A549 (cell line): ENCODE results near the gene EXOC5. TPM values are rescaled to one million over a fixed set of nuclear protein-coding genes. Genes with fewer than 3 reads are reported as not detected.

Experiments
- ATAC-seq, 2 experiments: fragments of 200-7000 bp in 1 of 2; fragments of >200 bp in 1 of 2; cut with Nextera tagmentation in 1 of 2; cut with Tn5 transposase in 1 of 2; 3 replicates each; pipeline versions ENCODE4 v1.8.0 to v1.9.1; 2018 to 2020; ENCODE audit warnings: mild to moderate bottlenecking in 1 of 2, moderate library complexity in 1 of 2
- CTCF ChIA-PET: fragments of 300-600 bp; sonication (Branson Sonifier 250); formaldehyde crosslinking; extraction: SDS; loops from one replicate; lab custom pipeline; 2021; ENCODE audit warnings: antibody characterized with exemption, inconsistent platforms; lab: Yijun Ruan, JAX
- POLR2A ChIA-PET: fragments of 350-600 bp; formaldehyde crosslinking; extraction: SDS; loops from one replicate; lab custom pipeline; 2021; ENCODE audit warnings: antibody characterized with exemption, inconsistent platforms; lab: Yijun Ruan, JAX
- DNase-seq, 2 experiments: peaks; one replicate each; pipeline versions ENCODE4 v3.0.0 to v3.0.0-alpha.2; 2011 to 2016; ENCODE audit warnings: low read depth in 1 of 2, low spot score in 1 of 2
- FAIRE-seq: peaks from 2 replicates; lab custom pipeline; 2011; peaks lifted over from hg19 to GRCh38; lab: Jason Lieb, UNC
- H3K27ac ChIP-seq, 2 experiments: fragments of >200 bp; sonication (Bioruptor Twin); formaldehyde crosslinking; 3 replicates each; pipeline ENCODE4 v1.5.1; 2016 to 2017
- H3K4me1 ChIP-seq: fragments of >200 bp; sonication (Bioruptor Twin); formaldehyde crosslinking; 3 replicates; pipeline ENCODE4 v1.6.1; 2016
- H3K4me2 ChIP-seq: fragments of >200 bp; sonication (Bioruptor Twin); formaldehyde crosslinking; 3 replicates; pipeline ENCODE4 v1.6.1; 2016
- H3K4me3 ChIP-seq: fragments of >200 bp; sonication (Bioruptor Twin); formaldehyde crosslinking; 3 replicates; pipeline ENCODE4 v1.5.1; 2016
- H3K9me3 ChIP-seq: fragments of >200 bp; sonication (Bioruptor Twin); formaldehyde crosslinking; 3 replicates; pipeline ENCODE4 v1.6.1; 2016
- ATOH8 ChIP-seq: fragments of 250-450 bp; sonication (Bioruptor Pico); IDR thresholded peaks from 2 replicates; pipeline ENCODE4 v1.5.0; 2020; ENCODE audit warnings: low read depth, mild to moderate bottlenecking, moderate library complexity
- BCL3 ChIP-seq: fragments of >200 bp; sonication (Bioruptor Twin); formaldehyde crosslinking; IDR thresholded peaks from 3 replicates; pipeline ENCODE4 v1.6.1; 2016
- CBX2 ChIP-seq: fragments of 200-600 bp; sonication (generic); IDR thresholded peaks from 2 replicates; pipeline ENCODE4 v1.6.1; 2016; ENCODE audit warnings: low read depth, mild to moderate bottlenecking, borderline replicate concordance
- CEBPB ChIP-seq, 2 experiments: fragments of >200 bp in 1 of 2; sonication (Bioruptor Twin) in 1 of 2; formaldehyde crosslinking in 1 of 2; IDR thresholded peaks; 2 replicates each; pipeline ENCODE4 v1.6.1; 2012 to 2016
- CHD4 ChIP-seq: fragments of 200-600 bp; sonication (generic); IDR thresholded peaks from 2 replicates; pipeline ENCODE4 v1.6.1; 2016; ENCODE audit warnings: antibody characterized with exemption, mild to moderate bottlenecking, borderline replicate concordance
- ELK1 ChIP-seq: fragments of 150-350 bp; IDR thresholded peaks from 2 replicates; pipeline ENCODE4 v1.6.1; 2014; ENCODE audit warnings: low read depth, mild to moderate bottlenecking, low read length
- FOXS1 ChIP-seq: fragments of 250-450 bp; sonication (Bioruptor Pico); IDR thresholded peaks from 2 replicates; pipeline ENCODE4 v1.5.0; 2020; ENCODE audit warnings: mild to moderate bottlenecking, moderate library complexity
- HOXB13 ChIP-seq: fragments of 250-450 bp; sonication (Bioruptor Pico); IDR thresholded peaks from 2 replicates; pipeline ENCODE4 v1.5.0; 2020; ENCODE audit warnings: low read depth, mild to moderate bottlenecking, moderate library complexity
- HOXB5 ChIP-seq: fragments of 250-450 bp; sonication (Bioruptor Pico); IDR thresholded peaks from 2 replicates; pipeline ENCODE4 v1.5.0; 2020; ENCODE audit warnings: mild to moderate bottlenecking, moderate library complexity
- JUN ChIP-seq, 2 experiments: fragments of >200 bp; sonication (Bioruptor Twin); formaldehyde crosslinking; IDR thresholded peaks; 2 replicates in 1 of 2; 3 replicates in 1 of 2; pipeline ENCODE4 v1.6.1; 2016 to 2017
- KDM5A ChIP-seq: fragments of 200-600 bp; sonication (generic); IDR thresholded peaks from 2 replicates; pipeline ENCODE4 v1.6.1; 2016; ENCODE audit warnings: antibody characterized with exemption, mild to moderate bottlenecking
- MAZ ChIP-seq: fragments of 150-350 bp; IDR thresholded peaks from 2 replicates; pipeline ENCODE4 v1.6.1; 2014; ENCODE audit warnings: antibody characterized with exemption, low read depth, low read length, borderline replicate concordance
- NR3C1 ChIP-seq: fragments of >200 bp; sonication (Bioruptor Twin); formaldehyde crosslinking; IDR thresholded peaks from 3 replicates; pipeline ENCODE4 v1.6.1; 2017
- RNF2 ChIP-seq: fragments of 200-600 bp; sonication (generic); IDR thresholded peaks from 2 replicates; pipeline ENCODE4 v1.6.1; 2016; ENCODE audit warnings: low read depth, mild to moderate bottlenecking, antibody characterized with exemption, moderate library complexity, borderline replicate concordance
- SREBF2 ChIP-seq: fragments of 450-650 bp; IDR thresholded peaks from 2 replicates; pipeline ENCODE4 v1.6.1; 2014; ENCODE audit warnings: mild to moderate bottlenecking, moderate library complexity
- TFCP2L1 ChIP-seq: fragments of 250-450 bp; sonication (Bioruptor Pico); IDR thresholded peaks from 2 replicates; pipeline ENCODE4 v1.5.0; 2021; ENCODE audit warnings: mild to moderate bottlenecking
- TP53 ChIP-seq: fragments of 250-450 bp; sonication (Bioruptor Pico); IDR thresholded peaks from 2 replicates; pipeline ENCODE4 v1.5.0; 2021; ENCODE audit warnings: mild to moderate bottlenecking, moderate library complexity
- ZFP36 ChIP-seq: fragments of 450-650 bp; IDR thresholded peaks from 2 replicates; pipeline ENCODE4 v1.6.1; 2014; ENCODE audit warnings: borderline replicate concordance; ENCODE audit not compliant: partially characterized antibody
- WGBS: methylation state at CpG from one replicate; pipeline ENCODE4 v1.1.6; 2017; ENCODE audit errors: missing lambda C conversion rate; 5-methylcytosine and 5-hydroxymethylcytosine counted together
- polyA plus RNA-seq, 4 experiments: library from polyadenylated mRNA; depleted of rRNA in 3 of 4; stranded (reverse); fragments of >200 nt; fragmentation: RNase III in 1 of 4; extraction: RNeasy Plus Mini Kit Qiagen cat#74134 plus additional on column Dnase treatment in 1 of 4; gene quantifications; 2 replicates in 3 of 4; 3 replicates in 1 of 4; pipeline ENCODE4 v1.2.3, GENCODE V29; 2011 to 2017
- TF ChIP-seq, protein P1 (sequence below): fragments of >200 bp; sonication (Bioruptor Twin); formaldehyde crosslinking; IDR thresholded peaks from 3 replicates; pipeline ENCODE4 v1.5.1; 2016
- TF ChIP-seq, protein P2 (sequence below): fragments of 200-600 bp; sonication (generic); IDR thresholded peaks from 2 replicates; pipeline ENCODE4 v1.6.1; 2016; ENCODE audit warnings: antibody characterized with exemption, mild to moderate bottlenecking, moderate library complexity

The EXOC5 gene
- polyA plus RNA-seq, 2 of the 4 experiments (the other 2 are of a cell fraction) = 30.4 to 64.6 TPM

DNA sequence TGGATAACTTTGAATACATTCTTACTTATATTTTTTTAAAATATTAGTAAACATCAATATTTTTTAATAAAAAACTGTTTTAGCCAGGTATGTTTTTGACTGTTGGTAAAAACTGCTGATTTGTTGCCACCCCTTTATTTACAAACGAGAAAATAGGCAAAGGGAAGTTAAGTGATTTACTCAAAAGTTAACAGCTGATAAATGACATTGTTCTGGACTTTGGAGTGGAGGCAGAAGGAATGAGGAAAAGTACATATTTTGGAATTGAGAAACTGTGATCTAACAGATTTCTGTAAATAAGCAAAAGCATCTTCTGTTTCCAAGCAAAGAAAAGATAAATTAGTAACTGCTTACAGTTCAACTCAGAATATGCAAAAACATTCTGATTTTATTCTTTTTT is 4.5 kb upstream of the EXOC5 start:
- CTCF ChIA-PET = no interaction called here
- WGBS = 81% methylated on average over 1 of the region's 1 CpG
- Histone ChIP-seq H3K4me1 (peaks cover 16% of the 10 kb centered on the region; the same call in 1 of the 3 replicates), H3K9me3 (no peaks in the 10 kb centered on the region), H3K4me2 (no peak overlapping the region), H3K4me3 (no peak overlapping the region), H3K27ac (no peak overlapping the region)
- ATAC-seq (no peak), FAIRE-seq (no peak), DNase-seq (no peak)
- TF ChIP-seq MAZ = no peak
- TF ChIP-seq, protein P1, sequence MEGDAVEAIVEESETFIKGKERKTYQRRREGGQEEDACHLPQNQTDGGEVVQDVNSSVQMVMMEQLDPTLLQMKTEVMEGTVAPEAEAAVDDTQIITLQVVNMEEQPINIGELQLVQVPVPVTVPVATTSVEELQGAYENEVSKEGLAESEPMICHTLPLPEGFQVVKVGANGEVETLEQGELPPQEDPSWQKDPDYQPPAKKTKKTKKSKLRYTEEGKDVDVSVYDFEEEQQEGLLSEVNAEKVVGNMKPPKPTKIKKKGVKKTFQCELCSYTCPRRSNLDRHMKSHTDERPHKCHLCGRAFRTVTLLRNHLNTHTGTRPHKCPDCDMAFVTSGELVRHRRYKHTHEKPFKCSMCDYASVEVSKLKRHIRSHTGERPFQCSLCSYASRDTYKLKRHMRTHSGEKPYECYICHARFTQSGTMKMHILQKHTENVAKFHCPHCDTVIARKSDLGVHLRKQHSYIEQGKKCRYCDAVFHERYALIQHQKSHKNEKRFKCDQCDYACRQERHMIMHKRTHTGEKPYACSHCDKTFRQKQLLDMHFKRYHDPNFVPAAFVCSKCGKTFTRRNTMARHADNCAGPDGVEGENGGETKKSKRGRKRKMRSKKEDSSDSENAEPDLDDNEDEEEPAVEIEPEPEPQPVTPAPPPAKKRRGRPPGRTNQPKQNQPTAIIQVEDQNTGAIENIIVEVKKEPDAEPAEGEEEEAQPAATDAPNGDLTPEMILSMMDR = no peak
- TF ChIP-seq ZFP36 = no peak
- no peak for TF ChIP-seq BCL3
- POLR2A ChIA-PET = no interaction called here

- Histone ChIP-seq H3K9me3 (no peaks in the 10 kb centered on the region), H3K4me2 (0 out of 3 replicates have a peak overlapping the region, but pooled peaks have one; percentile 1), H3K27ac (no peak overlapping the region), H3K4me1 (peaks cover 25% of the 10 kb centered on the region), H3K4me3 (no peak overlapping the region)
- TF ChIP-seq CHD4 = no peak
- no peak for TF ChIP-seq NR3C1
- no peak for TF ChIP-seq HOXB5 (CRISPR knock-in tag)
- no peak for TF ChIP-seq FOXS1
- no peak for TF ChIP-seq TP53 (CRISPR knock-in tag)
- TF ChIP-seq CEBPB (IDR thresholded peaks at IDR 0.05) = no peak
- TF ChIP-seq ELK1 = no peak
- TF ChIP-seq JUN (IDR thresholded peaks at IDR 0.05) = no peak
- no peak for TF ChIP-seq TFCP2L1 (CRISPR knock-in tag)
- TF ChIP-seq HOXB13 (CRISPR knock-in tag) = no peak
- TF ChIP-seq, protein P2, sequence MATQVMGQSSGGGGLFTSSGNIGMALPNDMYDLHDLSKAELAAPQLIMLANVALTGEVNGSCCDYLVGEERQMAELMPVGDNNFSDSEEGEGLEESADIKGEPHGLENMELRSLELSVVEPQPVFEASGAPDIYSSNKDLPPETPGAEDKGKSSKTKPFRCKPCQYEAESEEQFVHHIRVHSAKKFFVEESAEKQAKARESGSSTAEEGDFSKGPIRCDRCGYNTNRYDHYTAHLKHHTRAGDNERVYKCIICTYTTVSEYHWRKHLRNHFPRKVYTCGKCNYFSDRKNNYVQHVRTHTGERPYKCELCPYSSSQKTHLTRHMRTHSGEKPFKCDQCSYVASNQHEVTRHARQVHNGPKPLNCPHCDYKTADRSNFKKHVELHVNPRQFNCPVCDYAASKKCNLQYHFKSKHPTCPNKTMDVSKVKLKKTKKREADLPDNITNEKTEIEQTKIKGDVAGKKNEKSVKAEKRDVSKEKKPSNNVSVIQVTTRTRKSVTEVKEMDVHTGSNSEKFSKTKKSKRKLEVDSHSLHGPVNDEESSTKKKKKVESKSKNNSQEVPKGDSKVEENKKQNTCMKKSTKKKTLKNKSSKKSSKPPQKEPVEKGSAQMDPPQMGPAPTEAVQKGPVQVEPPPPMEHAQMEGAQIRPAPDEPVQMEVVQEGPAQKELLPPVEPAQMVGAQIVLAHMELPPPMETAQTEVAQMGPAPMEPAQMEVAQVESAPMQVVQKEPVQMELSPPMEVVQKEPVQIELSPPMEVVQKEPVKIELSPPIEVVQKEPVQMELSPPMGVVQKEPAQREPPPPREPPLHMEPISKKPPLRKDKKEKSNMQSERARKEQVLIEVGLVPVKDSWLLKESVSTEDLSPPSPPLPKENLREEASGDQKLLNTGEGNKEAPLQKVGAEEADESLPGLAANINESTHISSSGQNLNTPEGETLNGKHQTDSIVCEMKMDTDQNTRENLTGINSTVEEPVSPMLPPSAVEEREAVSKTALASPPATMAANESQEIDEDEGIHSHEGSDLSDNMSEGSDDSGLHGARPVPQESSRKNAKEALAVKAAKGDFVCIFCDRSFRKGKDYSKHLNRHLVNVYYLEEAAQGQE = no peak
- TF ChIP-seq CBX2 = no peak
- TF ChIP-seq SREBF2 = no peak
- no peak for TF ChIP-seq RNF2
- TF ChIP-seq ATOH8 = no peak
- no peak for TF ChIP-seq KDM5A
- DNase-seq (no peak), FAIRE-seq (no peak), ATAC-seq (no peak)
- ChIA-PET POLR2A (no interaction called here), CTCF (interaction anchor here (2.4 kb wide), 1 partner anchor 16 kb away, joined by 6 read pairs; no protein-coding TSS in a partner anchor)
- WGBS = 85% methylated on average over 2 of the region's 2 CpGs
Measured at GRCh38 chr14:57266065-57266464, 2.6 kb downstream of the EXOC5 start.
